Measurements from ENCODE around the gene FAM171A1.

- TF ChIP-seq, protein P1, sequence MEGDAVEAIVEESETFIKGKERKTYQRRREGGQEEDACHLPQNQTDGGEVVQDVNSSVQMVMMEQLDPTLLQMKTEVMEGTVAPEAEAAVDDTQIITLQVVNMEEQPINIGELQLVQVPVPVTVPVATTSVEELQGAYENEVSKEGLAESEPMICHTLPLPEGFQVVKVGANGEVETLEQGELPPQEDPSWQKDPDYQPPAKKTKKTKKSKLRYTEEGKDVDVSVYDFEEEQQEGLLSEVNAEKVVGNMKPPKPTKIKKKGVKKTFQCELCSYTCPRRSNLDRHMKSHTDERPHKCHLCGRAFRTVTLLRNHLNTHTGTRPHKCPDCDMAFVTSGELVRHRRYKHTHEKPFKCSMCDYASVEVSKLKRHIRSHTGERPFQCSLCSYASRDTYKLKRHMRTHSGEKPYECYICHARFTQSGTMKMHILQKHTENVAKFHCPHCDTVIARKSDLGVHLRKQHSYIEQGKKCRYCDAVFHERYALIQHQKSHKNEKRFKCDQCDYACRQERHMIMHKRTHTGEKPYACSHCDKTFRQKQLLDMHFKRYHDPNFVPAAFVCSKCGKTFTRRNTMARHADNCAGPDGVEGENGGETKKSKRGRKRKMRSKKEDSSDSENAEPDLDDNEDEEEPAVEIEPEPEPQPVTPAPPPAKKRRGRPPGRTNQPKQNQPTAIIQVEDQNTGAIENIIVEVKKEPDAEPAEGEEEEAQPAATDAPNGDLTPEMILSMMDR (IDR thresholded peaks at IDR 0.05), result no peak
- no peak for TF ChIP-seq ZFX (IDR thresholded peaks at IDR 0.05; ENCODE audit: borderline replicate concordance)
Measured at GRCh38 chr10:15352836-15353235, 18.3 kb downstream of the FAM171A1 start.
